GM21423 (cell line): Measurements from ENCODE around the gene CELA3B.
"Not testable (repeated sequence)": the region's sequence is repeated elsewhere in the genome, so short reads cannot be mapped to it uniquely, and the experiment has no call there.

ENCODE experiments used
- ATAC-seq: cut with Tn5 transposase; IDR thresholded peaks from one replicate; pipeline ENCODE4 v1.9.1; 2021; ENCODE audit warnings: mild to moderate bottlenecking, moderate library complexity; ENCODE audit not compliant: unreplicated experiment

Gene CELA3B

GRCh38 chr1:22005261-22006149, 28.7 kb downstream of the CELA3B start:
- ATAC-seq, result not testable (repeated sequence)

GRCh38 chr1:22006736-22007135, 29.9 kb downstream of the CELA3B start:
- ATAC-seq, result not testable (repeated sequence)

GRCh38 chr1:22007262-22007661, 30.4 kb downstream of the CELA3B start:
- not testable (repeated sequence) for ATAC-seq

GRCh38 chr1:22009566-22009965, 32.7 kb downstream of the CELA3B start:
- not testable (repeated sequence) for ATAC-seq

- not testable (repeated sequence) for ATAC-seq
Measured at GRCh38 chr1:22012752-22013151, 35.9 kb downstream of the CELA3B start.

GRCh38 chr1:22014575-22015206, 37.9 kb downstream of the CELA3B start:
- ATAC-seq, result not testable (repeated sequence)

- ATAC-seq, result no peak
Measured at GRCh38 chr1:22018583-22019559, 42.0 kb downstream of the CELA3B start.

GRCh38 chr1:22021061-22021460, 44.2 kb downstream of the CELA3B start:
- ATAC-seq, result no peak

- ATAC-seq, result peak; percentile 36
Measured at GRCh38 chr1:22024485-22025367, 47.9 kb downstream of the CELA3B start.

GRCh38 chr1:22025368-22026155, 48.7 kb downstream of the CELA3B start:
- ATAC-seq, result peak; percentile 68

- no peak for ATAC-seq
Measured at GRCh38 chr1:22026924-22027289, 50.1 kb downstream of the CELA3B start.

GRCh38 chr1:22030057-22030456, 53.2 kb downstream of the CELA3B start:
- ATAC-seq, result no peak

- ATAC-seq, result no peak
Measured at GRCh38 chr1:22030473-22030872, 53.7 kb downstream of the CELA3B start.

- ATAC-seq, result no peak
Measured at GRCh38 chr1:22031214-22031962, 54.6 kb downstream of the CELA3B start.

GRCh38 chr1:22034834-22035233, 58.0 kb downstream of the CELA3B start:
- ATAC-seq, result not testable (repeated sequence)

GRCh38 chr1:22037520-22037919, 60.7 kb downstream of the CELA3B start:
- no peak for ATAC-seq

- no peak for ATAC-seq
Measured at GRCh38 chr1:22038036-22038435, 61.2 kb downstream of the CELA3B start.
